C4-2B (cell line): ENCODE results near the gene SKIC3.

Source experiments
- ZFX ChIP-seq: fragments of 450-650 bp; IDR thresholded peaks from 2 replicates; pipeline ENCODE4 v1.6.1; 2017
- TF ChIP-seq, protein P1 (sequence below): fragments of 450-650 bp; conservative IDR thresholded peaks from 2 replicates; pipeline ENCODE4 v1.5.1; 2017; ENCODE audit warnings: mild to moderate bottlenecking

DNA sequence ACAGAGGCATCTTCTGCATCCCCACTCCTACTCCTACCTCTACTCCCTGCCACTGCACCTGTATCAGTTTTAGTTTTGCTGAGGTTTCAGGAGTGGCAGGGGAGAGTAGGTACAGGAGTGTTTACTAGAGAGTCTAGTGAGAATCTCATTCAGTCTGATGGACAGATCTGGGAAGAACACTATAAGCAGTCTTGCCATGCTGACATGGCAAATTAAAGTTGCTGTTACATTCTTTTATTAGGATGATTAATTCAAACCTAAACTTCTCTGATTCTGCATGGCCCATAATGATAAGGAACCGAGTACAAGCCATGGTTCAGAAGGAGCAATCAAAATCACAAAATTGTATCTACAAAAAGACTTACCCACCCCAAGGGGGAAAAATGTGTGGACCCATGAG lies 7.5 kb upstream of the SKIC3 start:
- TF ChIP-seq, protein P1, sequence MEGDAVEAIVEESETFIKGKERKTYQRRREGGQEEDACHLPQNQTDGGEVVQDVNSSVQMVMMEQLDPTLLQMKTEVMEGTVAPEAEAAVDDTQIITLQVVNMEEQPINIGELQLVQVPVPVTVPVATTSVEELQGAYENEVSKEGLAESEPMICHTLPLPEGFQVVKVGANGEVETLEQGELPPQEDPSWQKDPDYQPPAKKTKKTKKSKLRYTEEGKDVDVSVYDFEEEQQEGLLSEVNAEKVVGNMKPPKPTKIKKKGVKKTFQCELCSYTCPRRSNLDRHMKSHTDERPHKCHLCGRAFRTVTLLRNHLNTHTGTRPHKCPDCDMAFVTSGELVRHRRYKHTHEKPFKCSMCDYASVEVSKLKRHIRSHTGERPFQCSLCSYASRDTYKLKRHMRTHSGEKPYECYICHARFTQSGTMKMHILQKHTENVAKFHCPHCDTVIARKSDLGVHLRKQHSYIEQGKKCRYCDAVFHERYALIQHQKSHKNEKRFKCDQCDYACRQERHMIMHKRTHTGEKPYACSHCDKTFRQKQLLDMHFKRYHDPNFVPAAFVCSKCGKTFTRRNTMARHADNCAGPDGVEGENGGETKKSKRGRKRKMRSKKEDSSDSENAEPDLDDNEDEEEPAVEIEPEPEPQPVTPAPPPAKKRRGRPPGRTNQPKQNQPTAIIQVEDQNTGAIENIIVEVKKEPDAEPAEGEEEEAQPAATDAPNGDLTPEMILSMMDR, result no peak
- no peak for TF ChIP-seq ZFX
